Muscle layer of colon (tissue), 2 donors: ENCODE data around the gene MYO1E.

Experiments used
- H3K27ac ChIP-seq: one replicate; pipeline ENCODE4 v1.7.0; 2013; ENCODE audit warnings: low read depth, mild to moderate bottlenecking, low read length, moderate library complexity
- H3K27me3 ChIP-seq, 2 donors: one replicate each; pipeline ENCODE4 v1.7.0; 2013; ENCODE audit warnings: low read length in 2 of 2, mild to moderate bottlenecking in 2 of 2; ENCODE audit not compliant: insufficient read depth in 2 of 2, control insufficient read depth in 1 of 2
- H3K36me3 ChIP-seq: one replicate; pipeline ENCODE4 v1.7.0; 2013; ENCODE audit warnings: mild to moderate bottlenecking, low read length; ENCODE audit not compliant: insufficient read depth
- H3K4me1 ChIP-seq: one replicate; pipeline ENCODE4 v1.7.0; 2013; ENCODE audit warnings: mild to moderate bottlenecking, low read length; ENCODE audit not compliant: insufficient read depth
- H3K4me3 ChIP-seq, 2 donors: one replicate each; pipeline ENCODE4 v1.7.0; 2013; ENCODE audit warnings: low read length in 2 of 2, low read depth in 1 of 2, mild to moderate bottlenecking in 1 of 2, moderate library complexity in 1 of 2
- H3K9ac ChIP-seq: one replicate; pipeline ENCODE4 v1.7.0; 2013; ENCODE audit warnings: low read length
- H3K9me3 ChIP-seq: one replicate; pipeline ENCODE4 v1.7.0; 2013; ENCODE audit warnings: mild to moderate bottlenecking, low read length
- donor health status: abdominal sarcoma.
- donor health status: Adenocarcinoma of cecum.

MYO1E gene

GRCh38 chr15:59268168-59268851 lies 104.4 kb downstream of the MYO1E start:
- Histone ChIP-seq H3K36me3 (no peaks in the 10 kb centered on the region), H3K4me3 (no peak overlapping the region), H3K27me3 (no peaks in the 10 kb centered on the region), H3K4me1 (no peaks in the 10 kb centered on the region), H3K9me3 (no peaks in the 10 kb centered on the region), H3K9ac (no peak overlapping the region), H3K27ac (no peak overlapping the region)

GRCh38 chr15:59266028-59266427 lies 106.6 kb downstream of the MYO1E start:
- Histone ChIP-seq H3K9me3 (no peaks in the 10 kb centered on the region), H3K9ac (no peak overlapping the region), H3K36me3 (no peaks in the 10 kb centered on the region), H3K4me1 (no peaks in the 10 kb centered on the region), H3K27ac (no peak overlapping the region), H3K4me3 (no peak overlapping the region), H3K27me3 (no peaks in the 10 kb centered on the region)

- H3K4me3 ChIP-seq, result no peak overlapping the region
- no peaks in the 10 kb centered on the region for H3K36me3 ChIP-seq
- H3K9ac ChIP-seq, result no peak overlapping the region
- H3K9me3 ChIP-seq, result no peaks in the 10 kb centered on the region
- H3K27me3 ChIP-seq, result no peaks in the 10 kb centered on the region
- no peak overlapping the region for H3K27ac ChIP-seq
- no peaks in the 10 kb centered on the region for H3K4me1 ChIP-seq
Observed at GRCh38 chr15:59262316-59262715, 110.4 kb downstream of the MYO1E start.

GRCh38 chr15:59260090-59260489 lies 112.6 kb downstream of the MYO1E start:
- H3K4me1 ChIP-seq, result no peaks in the 10 kb centered on the region
- H3K4me3 ChIP-seq, result no peak overlapping the region
- no peak overlapping the region for H3K9ac ChIP-seq
- H3K27me3 ChIP-seq, result no peaks in the 10 kb centered on the region
- no peak overlapping the region for H3K27ac ChIP-seq
- no peaks in the 10 kb centered on the region for H3K9me3 ChIP-seq
- H3K36me3 ChIP-seq, result no peaks in the 10 kb centered on the region

GRCh38 chr15:59259137-59259943 lies 113.3 kb downstream of the MYO1E start:
- H3K36me3 ChIP-seq, result no peaks in the 10 kb centered on the region
- H3K4me1 ChIP-seq, result no peaks in the 10 kb centered on the region
- no peaks in the 10 kb centered on the region for H3K9me3 ChIP-seq
- H3K4me3 ChIP-seq, result no peak overlapping the region
- no peak overlapping the region for H3K27ac ChIP-seq
- H3K9ac ChIP-seq, result no peak overlapping the region
- H3K27me3 ChIP-seq, result no peaks in the 10 kb centered on the region

- no peaks in the 10 kb centered on the region for H3K36me3 ChIP-seq
- no peaks in the 10 kb centered on the region for H3K4me1 ChIP-seq
- H3K9me3 ChIP-seq, result no peaks in the 10 kb centered on the region
- no peak overlapping the region for H3K4me3 ChIP-seq
- H3K27me3 ChIP-seq, result no peaks in the 10 kb centered on the region
- no peak overlapping the region for H3K27ac ChIP-seq
- no peak overlapping the region for H3K9ac ChIP-seq
Observed at GRCh38 chr15:59258317-59258716, 114.4 kb downstream of the MYO1E start.

GRCh38 chr15:59257140-59257539 lies 115.5 kb downstream of the MYO1E start:
- no peak overlapping the region for H3K27ac ChIP-seq
- no peak overlapping the region for H3K4me3 ChIP-seq
- H3K27me3 ChIP-seq, result no peaks in the 10 kb centered on the region
- no peaks in the 10 kb centered on the region for H3K9me3 ChIP-seq
- H3K9ac ChIP-seq, result no peak overlapping the region
- no peaks in the 10 kb centered on the region for H3K4me1 ChIP-seq
- no peaks in the 10 kb centered on the region for H3K36me3 ChIP-seq

- no peaks in the 10 kb centered on the region for H3K4me1 ChIP-seq
- H3K9ac ChIP-seq, result no peak overlapping the region
- H3K27me3 ChIP-seq, result no peaks in the 10 kb centered on the region
- no peak overlapping the region for H3K27ac ChIP-seq
- H3K36me3 ChIP-seq, result no peaks in the 10 kb centered on the region
- no peak overlapping the region for H3K4me3 ChIP-seq
- H3K9me3 ChIP-seq, result no peaks in the 10 kb centered on the region
Observed at GRCh38 chr15:59256482-59256881, 116.2 kb downstream of the MYO1E start.

GRCh38 chr15:59255680-59256336 lies 116.9 kb downstream of the MYO1E start:
- Histone ChIP-seq H3K36me3 (no peaks in the 10 kb centered on the region), H3K27ac (no peak overlapping the region), H3K27me3 (no peaks in the 10 kb centered on the region), H3K9ac (no peak overlapping the region), H3K4me3 (no peak overlapping the region), H3K9me3 (no peaks in the 10 kb centered on the region), H3K4me1 (no peaks in the 10 kb centered on the region)

GRCh38 chr15:59252137-59252536 lies 120.5 kb downstream of the MYO1E start:
- no peaks in the 10 kb centered on the region for H3K4me1 ChIP-seq
- H3K27ac ChIP-seq, result no peak overlapping the region
- no peak overlapping the region for H3K9ac ChIP-seq
- no peak overlapping the region for H3K4me3 ChIP-seq
- H3K36me3 ChIP-seq, result peaks cover 5% of the 10 kb centered on the region
- no peaks in the 10 kb centered on the region for H3K9me3 ChIP-seq
- H3K27me3 ChIP-seq, result no peaks in the 10 kb centered on the region

GRCh38 chr15:59251001-59251845 lies 121.4 kb downstream of the MYO1E start:
- H3K9ac ChIP-seq, result no peak overlapping the region
- H3K4me3 ChIP-seq, result no peak overlapping the region

More at GRCh38 chr15:59251001-59251845, 121.4 kb downstream of the MYO1E start:
- Histone ChIP-seq H3K36me3 (peaks cover 5% of the 10 kb centered on the region), H3K27ac (no peak overlapping the region), H3K9me3 (no peaks in the 10 kb centered on the region), H3K27me3 (no peaks in the 10 kb centered on the region), H3K4me1 (no peaks in the 10 kb centered on the region)
